Adrenal gland (tissue), 12 donors: ENCODE measurements around the gene TMEM72. TPM values are rescaled to one million over a fixed set of nuclear protein-coding genes. Genes with fewer than 3 reads are reported as not detected.

Source experiments
- DNase-seq, 7 donors: peaks; one replicate each; pipeline ENCODE4 v3.0.0-alpha.2; 2019 to 2020
- H3K27ac ChIP-seq, 5 donors: fragments of 200-600 bp; sonication (generic) in 4 of 5; 1 replicate in 3 of 5; 2 replicates in 2 of 5; pipeline versions ENCODE4 v1.5.1 to v1.8.0; 2016 to 2020; ENCODE audit warnings: mild to moderate bottlenecking in 1 of 5
- H3K27me3 ChIP-seq: fragments of 200-600 bp; 2 replicates; pipeline ENCODE4 v1.8.0; 2021
- H3K36me3 ChIP-seq, 2 donors: fragments of 200-600 bp; replicated peaks in 1 of 2; 1 replicate in 1 of 2; 2 replicates in 1 of 2; pipeline versions ENCODE4 v1.5.1 to v1.8.0; 2018 to 2022
- H3K4me1 ChIP-seq, 2 donors: fragments of 200-600 bp; replicated peaks in 1 of 2; 1 replicate in 1 of 2; 2 replicates in 1 of 2; pipeline versions ENCODE4 v1.5.1 to v1.8.0; 2018 to 2021
- H3K4me3 ChIP-seq, 4 donors: fragments of 200-600 bp; sonication (generic) in 3 of 4; one replicate each; pipeline ENCODE4 v1.5.1; 2016 to 2018
- H3K9me3 ChIP-seq, 3 donors: fragments of 200-600 bp; sonication (generic) in 1 of 3; replicated peaks in 1 of 3; 1 replicate in 2 of 3; 2 replicates in 1 of 3; pipeline versions ENCODE4 v1.5.1 to v1.8.0; 2016 to 2021
- POLR2A ChIP-seq, 2 donors: fragments of 450-650 bp; IDR thresholded peaks; one replicate each; pipeline ENCODE4 v1.6.1; 2017; ENCODE audit warnings: antibody characterized with exemption in 2 of 2, mild to moderate bottlenecking in 2 of 2, moderate library complexity in 1 of 2
- WGBS, 4 donors: extraction: QIAGEN DNeasy Blood & Tissue Kit in 2 of 4; methylation state at CpG; one replicate each; pipeline versions ENCODE4 v1.1.5 to v1.1.7; 2013 to 2017; 5-methylcytosine and 5-hydroxymethylcytosine counted together
- intact Hi-C, 2 donors: fragments of 100-400 bp; cut with DNase I; formaldehyde crosslinking; loops; one replicate each; pipeline versions ENCODE4 v1.14.1 to v1.15.0; 2022 to 2023
- polyA plus RNA-seq, 3 donors: library from polyadenylated mRNA; stranded (reverse); fragments of 200-250 nt in 2 of 3; fragments of 350-450 nt in 1 of 3; fragmentation: Illumina TruSeq in 1 of 3; extraction: RNeasy Lipid Tissue Mini Kit (QIAGEN cat#74804) in 1 of 3; gene quantifications; one replicate each; pipeline ENCODE4 v1.2.3, GENCODE V29; 2013 to 2014
- total RNA-seq, 9 donors: library from RNA; depleted of rRNA in 4 of 9; stranded (reverse); fragments of >200 nt in 4 of 9; fragments of 120-200 nt in 1 of 9; fragmentation: NEBNext Ultra II Directional in 1 of 9; extraction: Animal tissue kit (Norgen Biotek cat#: 25700) in 1 of 9; gene quantifications; one replicate each; pipeline versions ENCODE4 v1.1.0 to v1.2.4, GENCODE V29; 2013 to 2023
- TF ChIP-seq, protein P1 (sequence below), 6 experiments: fragments of 450-650 bp in 4 of 6; fragments of 200-600 bp in 2 of 6; sonication (generic) in 1 of 6; IDR thresholded peaks; 1 replicate in 5 of 6; 2 replicates in 1 of 6; pipeline versions ENCODE4 v1.5.1 to v1.8.0; 2016 to 2021; ENCODE audit warnings: antibody characterized with exemption in 6 of 6, mild to moderate bottlenecking in 2 of 6, moderate library complexity in 1 of 6
- donor health status: healthy with polysubstance abuse.
- donor health status: Bipolar disorder and iron deficiency.
- donor health status: DM: yes; HTN: yes; CAD: no.
- donor health status: DM: no; HTN: no; CAD: no.
- donor health status: DM: no; HTN: no; CAD: no.
- donor health status: DM: yes; HTN: yes; CAD: no.

Gene TMEM72
- total and polyA plus RNA-seq, 12 donors = 0.17 TPM; not detected in 11

DNA sequence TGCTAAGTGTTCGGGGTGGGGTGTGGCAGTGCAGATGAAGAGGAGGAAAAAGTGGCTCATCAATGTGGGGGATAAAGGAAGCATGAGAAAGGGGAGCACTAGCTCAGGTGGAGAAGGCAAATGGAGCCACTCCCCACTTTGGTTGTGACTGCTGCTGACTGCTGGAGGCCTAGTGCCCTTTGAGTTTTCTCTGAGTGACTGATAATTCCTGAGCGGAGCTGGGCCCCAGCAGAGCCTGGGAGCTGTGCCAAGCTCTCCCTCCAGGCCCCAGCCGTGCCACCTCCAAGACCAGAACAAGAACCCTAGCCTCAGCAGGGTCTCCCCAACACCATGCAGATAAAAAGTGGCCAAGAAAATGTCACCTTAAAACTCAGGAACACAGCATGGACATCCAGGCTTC lies 38.8 kb downstream of the TMEM72 start:
- Histone ChIP-seq H3K36me3 (no peaks in the 10 kb centered on the region), H3K4me1 (peaks cover 0 to 7% of the 10 kb centered on the region in 2 donors), H3K9me3 (no peaks in the 10 kb centered on the region), H3K27me3 (no peaks in the 10 kb centered on the region), H3K4me3 (no peak overlapping the region), H3K27ac (no peak overlapping the region)
- peak in 1 of 7 donors; percentile 47 for DNase-seq
- intact Hi-C loops = no loop called here
- TF ChIP-seq, protein P1, sequence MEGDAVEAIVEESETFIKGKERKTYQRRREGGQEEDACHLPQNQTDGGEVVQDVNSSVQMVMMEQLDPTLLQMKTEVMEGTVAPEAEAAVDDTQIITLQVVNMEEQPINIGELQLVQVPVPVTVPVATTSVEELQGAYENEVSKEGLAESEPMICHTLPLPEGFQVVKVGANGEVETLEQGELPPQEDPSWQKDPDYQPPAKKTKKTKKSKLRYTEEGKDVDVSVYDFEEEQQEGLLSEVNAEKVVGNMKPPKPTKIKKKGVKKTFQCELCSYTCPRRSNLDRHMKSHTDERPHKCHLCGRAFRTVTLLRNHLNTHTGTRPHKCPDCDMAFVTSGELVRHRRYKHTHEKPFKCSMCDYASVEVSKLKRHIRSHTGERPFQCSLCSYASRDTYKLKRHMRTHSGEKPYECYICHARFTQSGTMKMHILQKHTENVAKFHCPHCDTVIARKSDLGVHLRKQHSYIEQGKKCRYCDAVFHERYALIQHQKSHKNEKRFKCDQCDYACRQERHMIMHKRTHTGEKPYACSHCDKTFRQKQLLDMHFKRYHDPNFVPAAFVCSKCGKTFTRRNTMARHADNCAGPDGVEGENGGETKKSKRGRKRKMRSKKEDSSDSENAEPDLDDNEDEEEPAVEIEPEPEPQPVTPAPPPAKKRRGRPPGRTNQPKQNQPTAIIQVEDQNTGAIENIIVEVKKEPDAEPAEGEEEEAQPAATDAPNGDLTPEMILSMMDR (IDR thresholded peaks at IDR 0.05) = no peak
- TF ChIP-seq POLR2A (IDR thresholded peaks at IDR 0.05) = no peak
- 58 to 88% (median 75%) methylated on average over 3 of the region's 3 CpGs for WGBS, 4 donors

DNA sequence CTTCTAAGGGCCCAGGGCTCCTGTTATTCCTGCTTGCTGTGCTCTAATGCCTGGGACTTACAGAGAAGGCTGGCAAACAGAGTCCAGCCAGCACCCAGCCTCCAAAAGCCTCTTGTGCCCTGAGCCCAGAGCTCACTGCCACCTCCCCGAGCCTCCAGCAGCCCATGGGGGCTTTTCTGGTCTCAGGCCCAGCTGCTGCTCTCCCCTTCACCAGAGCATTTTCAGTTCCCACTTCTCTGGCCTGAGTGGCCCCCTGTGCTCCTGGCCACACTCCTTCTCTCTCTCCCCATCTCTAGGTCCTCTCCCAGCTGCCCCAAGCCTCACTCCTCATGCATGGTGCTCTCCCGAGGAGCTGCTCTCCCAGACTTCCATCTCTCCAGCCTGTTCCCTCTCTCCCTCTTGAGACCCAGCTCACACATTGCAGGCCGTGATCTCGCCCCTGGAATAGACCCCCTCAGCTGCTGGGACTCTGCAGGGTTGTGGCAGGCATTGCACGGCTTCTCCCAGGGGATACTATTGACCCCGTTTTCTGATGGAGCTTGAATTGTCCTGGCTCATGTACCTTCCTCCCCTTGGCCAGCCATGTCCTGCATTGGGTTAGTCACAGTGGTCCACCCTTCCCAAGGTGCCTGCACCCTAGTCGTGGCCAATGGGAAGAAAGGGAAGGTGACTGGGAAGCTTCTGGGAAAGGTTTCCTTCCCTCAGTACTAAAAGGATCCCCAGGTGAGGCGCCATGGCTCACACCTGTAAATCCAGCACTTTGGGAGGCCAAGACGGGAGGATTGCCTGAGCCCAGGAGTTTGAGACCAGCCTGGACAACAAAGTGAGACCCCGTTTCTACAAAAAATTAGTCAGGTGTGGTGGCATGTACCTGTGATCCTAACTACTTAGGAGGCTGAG lies 39.4 kb downstream of the TMEM72 start:
- Histone ChIP-seq H3K4me3 (no peak overlapping the region), H3K27ac (no peak overlapping the region), H3K4me1 (peaks cover 0 to 7% of the 10 kb centered on the region in 2 donors), H3K36me3 (no peaks in the 10 kb centered on the region), H3K9me3 (no peaks in the 10 kb centered on the region), H3K27me3 (no peaks in the 10 kb centered on the region)
- TF ChIP-seq POLR2A (IDR thresholded peaks at IDR 0.05) = no peak
- TF ChIP-seq, protein P1 (IDR thresholded peaks at IDR 0.05) = no peak
- intact Hi-C loops = no loop called here
- DNase-seq = peak in 1 of 7 donors; percentile 31
- WGBS, 4 donors = 90 to 94% (median 92%) methylated on average over 8 to 10 of the region's 10 CpGs

DNA sequence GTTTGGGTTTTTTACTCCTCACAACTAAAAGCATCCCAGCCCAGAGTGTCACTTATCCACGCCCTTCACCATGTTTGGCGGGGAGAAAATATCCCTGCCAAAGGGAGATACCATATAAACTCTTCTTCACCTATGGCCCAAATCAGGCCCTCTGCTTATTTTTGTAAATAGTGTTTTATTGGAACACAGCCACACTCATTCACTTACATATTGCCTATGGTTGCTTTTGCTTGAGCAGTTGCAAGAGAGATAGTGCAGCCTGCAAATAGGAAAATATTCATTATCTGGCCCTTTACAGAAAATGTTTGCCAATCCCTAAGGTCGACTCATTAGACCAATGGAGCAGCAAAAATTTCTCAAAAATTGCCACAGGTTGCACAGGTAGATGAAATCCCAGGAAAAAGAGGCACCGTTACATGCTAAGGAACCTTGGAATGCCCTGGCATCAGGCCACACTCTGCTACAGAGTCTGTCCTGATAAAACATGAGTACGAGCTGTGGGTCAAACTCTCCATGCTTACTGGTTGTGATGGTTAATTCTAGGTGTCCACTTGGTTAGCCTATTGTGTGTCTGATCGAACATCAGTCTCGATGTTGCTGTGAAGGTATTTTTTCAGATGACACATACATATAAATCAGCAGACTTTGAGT lies 40.6 kb downstream of the TMEM72 start:
- Histone ChIP-seq H3K4me1 (peaks cover 0 to 7% of the 10 kb centered on the region in 2 donors), H3K4me3 (no peak overlapping the region), H3K36me3 (peaks cover 0 to 5% of the 10 kb centered on the region in 2 donors), H3K27ac (no peak overlapping the region), H3K9me3 (no peaks in the 10 kb centered on the region), H3K27me3 (no peaks in the 10 kb centered on the region)
- intact Hi-C loops = no loop called here
- DNase-seq = peak in 1 of 7 donors; percentile 36
- 81 to 88% (median 86%) methylated on average over 7 of the region's 7 CpGs for WGBS, 4 donors
- TF ChIP-seq, protein P1 (IDR thresholded peaks at IDR 0.05) = no peak
- TF ChIP-seq POLR2A (IDR thresholded peaks at IDR 0.05) = no peak

DNA sequence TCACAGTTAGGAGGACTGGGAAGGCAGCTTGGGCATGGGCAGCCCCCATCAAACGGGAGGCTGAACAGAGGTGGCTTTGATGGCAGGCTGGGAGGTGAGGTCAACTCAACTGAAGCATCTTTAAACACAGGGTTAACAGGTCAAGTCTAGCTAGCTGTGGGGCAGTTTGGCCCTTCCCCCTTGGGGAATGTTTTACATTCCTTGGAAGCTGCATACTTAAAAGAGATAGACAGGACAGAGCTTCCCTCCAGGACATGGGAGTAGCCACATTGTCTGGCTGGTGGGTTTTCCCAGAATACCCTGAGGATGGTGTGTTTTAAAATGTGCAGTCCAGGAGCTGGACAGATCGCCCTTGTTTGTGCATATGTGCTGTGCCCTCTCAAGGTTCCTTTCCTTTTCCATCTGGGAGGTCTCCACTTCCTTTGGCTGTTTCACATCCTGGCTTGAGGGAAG lies 41.7 kb downstream of the TMEM72 start:
- WGBS, 4 donors = 36 to 63% (median 47%) methylated on average over 1 to 2 of the region's 2 CpGs
- H3K4me1 ChIP-seq = peaks cover 2 to 11% of the 10 kb centered on the region in 2 donors
- H3K4me3 ChIP-seq = no peak overlapping the region
- no peak for TF ChIP-seq POLR2A (IDR thresholded peaks at IDR 0.05)
- TF ChIP-seq, protein P1 (IDR thresholded peaks at IDR 0.05) = no peak
- no peaks in the 10 kb centered on the region for H3K9me3 ChIP-seq
- intact Hi-C loops = no loop called here
- no peak overlapping the region for H3K27ac ChIP-seq
- H3K27me3 ChIP-seq = no peaks in the 10 kb centered on the region
- H3K36me3 ChIP-seq = peaks cover 0 to 5% of the 10 kb centered on the region in 2 donors
- DNase-seq = peak in 1 of 7 donors; percentile 34
